K562 (cell line): ENCODE results near the gene MARK3. TPM values are rescaled to one million over a fixed set of nuclear protein-coding genes. Genes with fewer than 3 reads are reported as not detected.

ENCODE experiments used
- CEBPZ ChIP-seq: fragments of 150-350 bp; IDR thresholded peaks from 2 replicates; pipeline ENCODE4 v1.6.1; 2014; ENCODE audit warnings: low read depth, mild to moderate bottlenecking, low read length, borderline replicate concordance
- CREM ChIP-seq: IDR thresholded peaks from 2 replicates; pipeline ENCODE4 v1.6.1; 2014; ENCODE audit warnings: antibody characterized with exemption, low read depth
- E4F1 ChIP-seq: fragments of 250-450 bp; sonication (Bioruptor Pico); IDR thresholded peaks from 2 replicates; pipeline ENCODE4 v1.5.0; 2021; ENCODE audit warnings: mild to moderate bottlenecking, borderline replicate concordance
- ELK3 ChIP-seq: fragments of 450-650 bp; formaldehyde crosslinking; IDR thresholded peaks from 2 replicates; pipeline ENCODE4 v1.4.0; 2020; ENCODE audit warnings: mild to moderate bottlenecking
- FOXK1 ChIP-seq: sonication (generic); formaldehyde crosslinking; IDR thresholded peaks from 2 replicates; pipeline ENCODE4 v1.8.0; 2022; ENCODE audit warnings: missing genetic modification reagents, mild to moderate bottlenecking, borderline replicate concordance
- GATA2 ChIP-seq: sonication (generic); formaldehyde crosslinking; IDR thresholded peaks from 2 replicates; pipeline ENCODE4 v1.4.0; 2020; ENCODE audit warnings: mild to moderate bottlenecking, missing genetic modification reagents
- IRF1 ChIP-seq: sonication (generic); formaldehyde crosslinking; IDR thresholded peaks from 2 replicates; pipeline ENCODE4 v1.8.0; 2022; ENCODE audit warnings: missing genetic modification reagents, mild to moderate bottlenecking, borderline replicate concordance
- NCOA6 ChIP-seq: fragments of 450-650 bp; IDR thresholded peaks from 2 replicates; pipeline ENCODE4 v1.6.1; 2017; ENCODE audit warnings: mild to moderate bottlenecking
- NCOR1 ChIP-seq: fragments of 450-650 bp; IDR thresholded peaks from 2 replicates; pipeline ENCODE4 v1.6.1; 2016; ENCODE audit warnings: mild to moderate bottlenecking, moderate library complexity
- NR1H2 ChIP-seq: sonication (generic); formaldehyde crosslinking; IDR thresholded peaks from 2 replicates; pipeline ENCODE4 v1.4.0; 2020; ENCODE audit warnings: mild to moderate bottlenecking, missing genetic modification reagents
- PCBP1 ChIP-seq: fragments of 200-400 bp; formaldehyde crosslinking; IDR thresholded peaks from 2 replicates; pipeline ENCODE4 v1.6.1; 2018; ENCODE audit warnings: mild to moderate bottlenecking, low read depth, low read length; ENCODE audit not compliant: poor library complexity, severe bottlenecking
- PTBP1 ChIP-seq: fragments of 200-400 bp; formaldehyde crosslinking; IDR thresholded peaks from 2 replicates; pipeline ENCODE4 v1.6.1; 2017; ENCODE audit warnings: low read depth, low read length
- SMAD1 ChIP-seq: fragments of 150-350 bp; IDR thresholded peaks from 2 replicates; pipeline ENCODE4 v1.6.1; 2014; ENCODE audit warnings: low read length, low read depth; ENCODE audit not compliant: partially characterized antibody
- SMC3 ChIP-seq: conservative IDR thresholded peaks from 2 replicates; pipeline ENCODE4 v1.6.1; 2011; ENCODE audit warnings: low read depth, low read length, improper control_type of control experiment; ENCODE audit not compliant: insufficient read depth
- SREBF1 ChIP-seq: fragments of 150-350 bp; IDR thresholded peaks from 2 replicates; pipeline ENCODE4 v1.6.1; 2014; ENCODE audit warnings: antibody characterized with exemption, low read depth, low read length, borderline replicate concordance
- STAT5B ChIP-seq: fragments of 250-450 bp; sonication (Bioruptor Pico); IDR thresholded peaks from 2 replicates; pipeline ENCODE4 v1.8.0; 2021; ENCODE audit warnings: mild to moderate bottlenecking, inconsistent platforms
- ZBTB17 ChIP-seq: fragments of 450-650 bp; formaldehyde crosslinking; IDR thresholded peaks from 2 replicates; pipeline ENCODE4 v1.4.0; 2020; ENCODE audit warnings: mild to moderate bottlenecking
- ZNF551 ChIP-seq: fragments of 250-450 bp; sonication (Bioruptor Pico); IDR thresholded peaks from 2 replicates; pipeline ENCODE4 v1.5.0; 2021; ENCODE audit warnings: mild to moderate bottlenecking, moderate library complexity
- ZNF57 ChIP-seq: fragments of 450-650 bp; formaldehyde crosslinking; IDR thresholded peaks from 2 replicates; pipeline ENCODE4 v1.4.0; 2020; ENCODE audit warnings: mild to moderate bottlenecking, moderate library complexity
- polyA plus RNA-seq, 8 experiments: library from polyadenylated mRNA; depleted of rRNA in 4 of 8; stranded (reverse) in 5 of 8; unstranded in 3 of 8; fragments of >200 nt; fragmentation: Nextera tagmentation in 2 of 8; fragmentation: Illumina TruSeq in 1 of 8; extraction: Ambion mirVana in 2 of 8; extraction: Trizol in 1 of 8; gene quantifications; 2 replicates each; pipeline versions ENCODE4 v1.2.1 to v1.2.3, GENCODE V29; 2011 to 2014; ENCODE audit warnings: inconsistent platforms in 1 of 8, missing spikeins in 1 of 8
- total RNA-seq, 7 experiments: library from RNA; depleted of rRNA in 6 of 7; stranded (reverse); fragments of >200 nt in 6 of 7; fragmentation: Illumina TruSeq in 2 of 7; extraction: Trizol in 2 of 7; gene quantifications; 2 replicates each; pipeline versions ENCODE4 v1.2.1 to v1.2.3, GENCODE V29; 2011 to 2021; ENCODE audit warnings: low replicate concordance in 1 of 7

The MARK3 gene
- total and polyA plus RNA-seq, 9 of the 15 experiments (the other 6 are each of a cell fraction or from before 2014, with no cell fraction given) = 10.1 to 68.7 (median 56.3) TPM

- no peak for TF ChIP-seq ZNF57 (CRISPR knock-in tag)
- TF ChIP-seq SMC3 = 0 out of 2 replicates have a peak, but pooled peaks have one; percentile 27
- TF ChIP-seq E4F1 (CRISPR knock-in tag) = no peak
- TF ChIP-seq NR1H2 (CRISPR knock-in tag) = no peak
- TF ChIP-seq SMAD1 = no peak
- TF ChIP-seq PCBP1 = peak; percentile 16
- peak; percentile 72 for TF ChIP-seq NCOA6
- TF ChIP-seq ZBTB17 = no peak
- TF ChIP-seq STAT5B = no peak
- TF ChIP-seq NCOR1 = no peak
- no peak for TF ChIP-seq PTBP1
- TF ChIP-seq CEBPZ = no peak
- TF ChIP-seq CREM = peak; percentile 52
- no peak for TF ChIP-seq ELK3 (CRISPR knock-in tag)
- no peak for TF ChIP-seq GATA2 (CRISPR knock-in tag)
- TF ChIP-seq ZNF551 (CRISPR knock-in tag) = no peak
- TF ChIP-seq IRF1 (CRISPR knock-in tag) = no peak
- TF ChIP-seq SREBF1 = no peak
- no peak for TF ChIP-seq FOXK1 (CRISPR knock-in tag)
These were observed 135.6 kb downstream of the MARK3 start (continued) for GRCh38 chr14:103520657-103521437.
